Suprapubic skin (tissue), 4 donors: ENCODE results near the gene SKAP2. TPM values are rescaled to one million over a fixed set of nuclear protein-coding genes. Genes with fewer than 3 reads are reported as not detected.

Experiments used
- DNase-seq, 2 donors: peaks; one replicate each; pipeline ENCODE4 v3.0.0-alpha.2; 2019; ENCODE audit warnings: low spot score in 2 of 2
- H3K27ac ChIP-seq: fragments of 200-600 bp; sonication (generic); one replicate; pipeline ENCODE4 v1.5.1; 2019
- H3K27me3 ChIP-seq: fragments of 200-600 bp; sonication (generic); one replicate; pipeline ENCODE4 v1.5.1; 2019
- H3K36me3 ChIP-seq: fragments of 200-600 bp; sonication (generic); one replicate; pipeline ENCODE4 v1.5.1; 2019
- H3K4me1 ChIP-seq: fragments of 200-600 bp; sonication (generic); one replicate; pipeline ENCODE4 v1.5.1; 2019
- H3K4me3 ChIP-seq: fragments of 200-600 bp; sonication (generic); one replicate; pipeline ENCODE4 v1.5.1; 2019; ENCODE audit warnings: mild to moderate bottlenecking
- H3K9me3 ChIP-seq: fragments of 200-600 bp; sonication (generic); one replicate; pipeline ENCODE4 v1.5.1; 2019
- CTCF ChIP-seq, 2 donors: fragments of 200-600 bp in 1 of 2; fragments of 450-650 bp in 1 of 2; sonication (generic) in 1 of 2; IDR thresholded peaks; one replicate each; pipeline ENCODE4 v1.5.1; 2016 to 2019; ENCODE audit warnings: antibody characterized with exemption in 2 of 2, mild to moderate bottlenecking in 1 of 2, moderate library complexity in 1 of 2
- EP300 ChIP-seq: sonication (generic); formaldehyde crosslinking; IDR thresholded peaks from one replicate; pipeline ENCODE4 v1.6.1; 2017; ENCODE audit warnings: antibody characterized with exemption
- POLR2A ChIP-seq, 2 donors: fragments of 450-650 bp; IDR thresholded peaks; one replicate each; pipeline ENCODE4 v1.6.1; 2017; ENCODE audit warnings: antibody characterized with exemption in 2 of 2, mild to moderate bottlenecking in 2 of 2, moderate library complexity in 2 of 2
- POLR2AphosphoS5 ChIP-seq, 3 donors: sonication (generic); formaldehyde crosslinking; IDR thresholded peaks; one replicate each; pipeline ENCODE4 v1.6.1; 2017; ENCODE audit warnings: antibody characterized with exemption in 3 of 3
- WGBS: methylation state at CpG from one replicate; pipeline ENCODE4 v1.1.5; 2018; 5-methylcytosine and 5-hydroxymethylcytosine counted together
- total RNA-seq, 4 donors: library from RNA; depleted of rRNA; stranded (reverse); fragments of >200 nt; gene quantifications; one replicate each; pipeline ENCODE4 v1.1.0, GENCODE V29; 2016

The SKAP2 gene
- total RNA-seq, 4 donors from 2014 or later: 21.3 to 34.4 (median 23.9) TPM

- no peak overlapping the region for H3K4me3 ChIP-seq
- 63% methylated on average over 3 of the region's 3 CpGs for WGBS
Measured at GRCh38 chr7:26815426-26815825, 49.0 kb downstream of the SKAP2 start.

GRCh38 chr7:26813432-26813831 is 51.0 kb downstream of the SKAP2 start:
- Histone ChIP-seq H3K9me3 (no peaks in the 10 kb centered on the region), H3K4me3 (no peak overlapping the region), H3K27me3 (no peaks in the 10 kb centered on the region), H3K4me1 (no peaks in the 10 kb centered on the region), H3K36me3 (no peaks in the 10 kb centered on the region), H3K27ac (no peak overlapping the region)
- no peak for DNase-seq
- no peak for TF ChIP-seq POLR2A (IDR thresholded peaks at IDR 0.05)
- no peak for TF ChIP-seq EP300
- no peak for TF ChIP-seq POLR2AphosphoS5 (IDR thresholded peaks at IDR 0.05)
- TF ChIP-seq CTCF (IDR thresholded peaks at IDR 0.05): no peak
- 85% methylated on average over 2 of the region's 2 CpGs for WGBS

More at GRCh38 chr7:26815426-26815825, 49.0 kb downstream of the SKAP2 start:
- no peak for DNase-seq
- Histone ChIP-seq H3K9me3 (no peaks in the 10 kb centered on the region), H3K4me1 (no peaks in the 10 kb centered on the region), H3K27ac (no peak overlapping the region), H3K27me3 (no peaks in the 10 kb centered on the region), H3K36me3 (no peaks in the 10 kb centered on the region)
- TF ChIP-seq EP300 (no peak), CTCF (IDR thresholded peaks at IDR 0.05) (no peak), POLR2A (IDR thresholded peaks at IDR 0.05) (no peak)

- Histone ChIP-seq H3K9me3 (no peaks in the 10 kb centered on the region), H3K27me3 (no peaks in the 10 kb centered on the region), H3K4me1 (no peaks in the 10 kb centered on the region), H3K27ac (no peak overlapping the region), H3K4me3 (no peak overlapping the region), H3K36me3 (no peaks in the 10 kb centered on the region)
- WGBS: 95% methylated on average over 2 of the region's 2 CpGs
- DNase-seq: no peak
- TF ChIP-seq EP300 (no peak), POLR2A (IDR thresholded peaks at IDR 0.05) (no peak), CTCF (IDR thresholded peaks at IDR 0.05) (no peak), POLR2AphosphoS5 (IDR thresholded peaks at IDR 0.05) (no peak)
Measured at GRCh38 chr7:26794541-26794940, 69.8 kb downstream of the SKAP2 start.

GRCh38 chr7:26792576-26792975 is 71.8 kb downstream of the SKAP2 start:
- H3K27ac ChIP-seq: no peak overlapping the region
- H3K4me3 ChIP-seq: no peak overlapping the region
- no peaks in the 10 kb centered on the region for H3K27me3 ChIP-seq
- H3K9me3 ChIP-seq: no peaks in the 10 kb centered on the region
- DNase-seq: no peak
- no peaks in the 10 kb centered on the region for H3K4me1 ChIP-seq
- no peaks in the 10 kb centered on the region for H3K36me3 ChIP-seq
- no peak for TF ChIP-seq CTCF (IDR thresholded peaks at IDR 0.05)
- no peak for TF ChIP-seq POLR2A (IDR thresholded peaks at IDR 0.05)
- no peak for TF ChIP-seq POLR2AphosphoS5 (IDR thresholded peaks at IDR 0.05)
- TF ChIP-seq EP300: no peak

GRCh38 chr7:26792006-26792405 is 72.4 kb downstream of the SKAP2 start:
- Histone ChIP-seq H3K4me1 (no peaks in the 10 kb centered on the region), H3K27me3 (no peaks in the 10 kb centered on the region), H3K9me3 (no peaks in the 10 kb centered on the region), H3K4me3 (no peak overlapping the region), H3K27ac (no peak overlapping the region), H3K36me3 (no peaks in the 10 kb centered on the region)
- TF ChIP-seq POLR2AphosphoS5 (IDR thresholded peaks at IDR 0.05) (no peak), CTCF (IDR thresholded peaks at IDR 0.05) (no peak), EP300 (no peak), POLR2A (IDR thresholded peaks at IDR 0.05) (no peak)
- no peak for DNase-seq
